ENCODE data around the gene ZBED5.

DNA sequence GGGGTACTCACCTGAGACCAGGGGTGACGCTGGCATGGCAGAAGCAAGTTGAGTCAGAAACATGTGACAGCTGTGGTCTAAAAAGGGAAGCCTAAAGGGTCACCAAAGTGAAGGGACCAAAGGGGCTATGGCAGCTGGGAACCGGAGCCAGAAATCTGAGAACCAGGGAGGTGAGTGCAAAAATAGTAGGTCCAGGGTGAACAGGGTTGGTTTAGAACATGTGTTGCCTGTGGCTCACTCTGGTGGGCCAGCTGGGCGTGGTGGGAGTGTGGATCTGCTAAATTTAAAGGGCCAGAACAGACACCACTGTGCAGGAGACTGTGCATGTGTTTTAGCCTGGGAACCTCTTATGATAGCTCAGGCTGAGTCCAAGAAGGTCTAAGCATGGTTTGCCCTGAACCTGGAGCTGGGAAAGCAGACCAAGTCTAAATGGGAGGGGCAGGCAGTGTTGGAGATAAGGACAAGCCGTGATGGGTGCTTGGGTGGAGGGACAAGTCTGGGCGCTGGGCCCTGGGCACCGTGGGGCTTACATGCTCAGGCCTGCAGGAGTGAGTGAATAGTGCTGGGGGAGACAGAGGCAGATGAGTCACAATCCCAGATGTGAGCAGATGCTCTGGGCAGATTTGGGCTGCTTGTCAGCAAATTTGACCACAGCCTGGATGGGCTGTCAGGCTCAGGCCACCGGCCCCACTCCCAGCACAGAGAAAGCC lies 41.4 kb upstream of the ZBED5 start:
- TF ChIP-seq, protein P1, sequence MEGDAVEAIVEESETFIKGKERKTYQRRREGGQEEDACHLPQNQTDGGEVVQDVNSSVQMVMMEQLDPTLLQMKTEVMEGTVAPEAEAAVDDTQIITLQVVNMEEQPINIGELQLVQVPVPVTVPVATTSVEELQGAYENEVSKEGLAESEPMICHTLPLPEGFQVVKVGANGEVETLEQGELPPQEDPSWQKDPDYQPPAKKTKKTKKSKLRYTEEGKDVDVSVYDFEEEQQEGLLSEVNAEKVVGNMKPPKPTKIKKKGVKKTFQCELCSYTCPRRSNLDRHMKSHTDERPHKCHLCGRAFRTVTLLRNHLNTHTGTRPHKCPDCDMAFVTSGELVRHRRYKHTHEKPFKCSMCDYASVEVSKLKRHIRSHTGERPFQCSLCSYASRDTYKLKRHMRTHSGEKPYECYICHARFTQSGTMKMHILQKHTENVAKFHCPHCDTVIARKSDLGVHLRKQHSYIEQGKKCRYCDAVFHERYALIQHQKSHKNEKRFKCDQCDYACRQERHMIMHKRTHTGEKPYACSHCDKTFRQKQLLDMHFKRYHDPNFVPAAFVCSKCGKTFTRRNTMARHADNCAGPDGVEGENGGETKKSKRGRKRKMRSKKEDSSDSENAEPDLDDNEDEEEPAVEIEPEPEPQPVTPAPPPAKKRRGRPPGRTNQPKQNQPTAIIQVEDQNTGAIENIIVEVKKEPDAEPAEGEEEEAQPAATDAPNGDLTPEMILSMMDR (conservative IDR thresholded peaks at IDR 0.05) = no peak
- no peak for TF ChIP-seq ZFX (IDR thresholded peaks at IDR 0.05)

All from C4-2B (cell line).